SK-N-MC (cell line): Measurements from ENCODE around the gene ZNF384.

ENCODE experiments used
- DNase-seq: peaks from one replicate; pipeline ENCODE4 v3.0.0-alpha.2; 2011; ENCODE audit warnings: low read depth, low spot score
- H3K27ac ChIP-seq: fragments of 200-600 bp; sonication (generic); 2 replicates; pipeline ENCODE4 v1.5.1; 2016; ENCODE audit warnings: mixed run types
- H3K36me3 ChIP-seq: fragments of 200-600 bp; sonication (generic); 2 replicates; pipeline ENCODE4 v1.6.1; 2017; ENCODE audit warnings: antibody characterized with exemption, low read length, mixed read lengths; ENCODE audit not compliant: insufficient read depth
- H3K4me3 ChIP-seq: fragments of 200-600 bp; sonication (generic); 2 replicates; pipeline ENCODE4 v1.5.1; 2016
- H3K9ac ChIP-seq: fragments of 200-600 bp; sonication (generic); 2 replicates; pipeline ENCODE4 v1.8.0; 2017; ENCODE audit warnings: mixed run types, mixed read lengths; ENCODE audit not compliant: insufficient read length
- H3K9me3 ChIP-seq: fragments of 200-600 bp; sonication (generic); 2 replicates; pipeline ENCODE4 v1.6.1; 2017; ENCODE audit warnings: low read depth, mild to moderate bottlenecking, antibody characterized with exemption, low read length, moderate library complexity, mixed read lengths
- EZH2 ChIP-seq: fragments of 200-600 bp; sonication (generic); IDR thresholded peaks from one replicate; pipeline ENCODE4 v1.6.1; 2017; ENCODE audit warnings: antibody characterized with exemption
- FOXP2 ChIP-seq: optimal IDR thresholded peaks from 2 replicates; pipeline ENCODE3; 2011; ENCODE audit warnings: mild to moderate bottlenecking, moderate library complexity; ENCODE audit not compliant: insufficient read depth; ENCODE audit errors: extremely low read length, control extremely low read depth
- POLR2AphosphoS5 ChIP-seq: IDR thresholded peaks from 2 replicates; pipeline ENCODE4 v1.6.1; 2012; ENCODE audit warnings: mild to moderate bottlenecking, low read depth, low read length, borderline replicate concordance

Gene ZNF384

GRCh38 chr12:6688999-6689882 is at the start of gene ZNF384:
Gene ZNF384, minus strand, starts transcription at chr12:6689375. Its CDS starts 9,855 bp downstream, at chr12:6679520.
- peak; percentile 95 for DNase-seq
- H3K36me3 ChIP-seq: peaks cover 4% of the 10 kb centered on the region; the same call in 1 of the 2 replicates
- no peaks in the 10 kb centered on the region for H3K9me3 ChIP-seq
- peak within 1 kb of the TSS; percentile 91 for H3K4me3 ChIP-seq
- no peak for TF ChIP-seq EZH2
- peak; percentile 69 for TF ChIP-seq POLR2AphosphoS5
- TF ChIP-seq FOXP2: peak; percentile 94
- peak within 1 kb of the TSS; percentile 98 for H3K9ac ChIP-seq
- H3K27ac ChIP-seq: peak within 1 kb of the TSS; percentile 96

GRCh38 chr12:6736754-6737153 is 47.6 kb upstream of the ZNF384 start:
- no peak for TF ChIP-seq EZH2
- TF ChIP-seq FOXP2: no peak
- TF ChIP-seq POLR2AphosphoS5: no peak
- no peak overlapping the region for H3K9ac ChIP-seq
- no peak overlapping the region for H3K27ac ChIP-seq
- no peak overlapping the region for H3K4me3 ChIP-seq
- peaks cover 14% of the 10 kb centered on the region; the same call in 1 of the 2 replicates for H3K36me3 ChIP-seq
- DNase-seq: no peak
- no peaks in the 10 kb centered on the region for H3K9me3 ChIP-seq

- Histone ChIP-seq H3K27ac (0 out of 2 replicates have a peak overlapping the region, but pooled peaks have one; percentile 6), H3K9me3 (no peaks in the 10 kb centered on the region), H3K4me3 (no peak overlapping the region), H3K9ac (no peak overlapping the region), H3K36me3 (peaks cover 23% of the 10 kb centered on the region; the same call in 1 of the 2 replicates)
- DNase-seq: no peak
- TF ChIP-seq EZH2: no peak
- no peak for TF ChIP-seq FOXP2
- TF ChIP-seq POLR2AphosphoS5: no peak
Measured at GRCh38 chr12:6735448-6736191, 46.4 kb upstream of the ZNF384 start.

GRCh38 chr12:6734506-6735387 is 45.6 kb upstream of the ZNF384 start:
- Histone ChIP-seq H3K36me3 (peaks cover 31% of the 10 kb centered on the region), H3K9ac (no peak overlapping the region), H3K9me3 (no peaks in the 10 kb centered on the region), H3K4me3 (no peak overlapping the region), H3K27ac (no peak overlapping the region)
- TF ChIP-seq EZH2 (no peak), FOXP2 (no peak), POLR2AphosphoS5 (no peak)
- DNase-seq: no peak

- Histone ChIP-seq H3K27ac (no peak overlapping the region), H3K36me3 (peaks cover 54% of the 10 kb centered on the region), H3K4me3 (no peak overlapping the region), H3K9me3 (no peaks in the 10 kb centered on the region), H3K9ac (no peak overlapping the region)
- TF ChIP-seq POLR2AphosphoS5: no peak
- TF ChIP-seq FOXP2: no peak
- no peak for TF ChIP-seq EZH2
- no peak for DNase-seq
Measured at GRCh38 chr12:6730169-6730568, 41.0 kb upstream of the ZNF384 start.

- no peaks in the 10 kb centered on the region for H3K9me3 ChIP-seq
- no peak overlapping the region for H3K27ac ChIP-seq
- TF ChIP-seq POLR2AphosphoS5 (no peak), FOXP2 (no peak), EZH2 (no peak)
- H3K36me3 ChIP-seq: peaks cover 46% of the 10 kb centered on the region
- no peak overlapping the region for H3K4me3 ChIP-seq
- H3K9ac ChIP-seq: no peak overlapping the region
- no peak for DNase-seq
Measured at GRCh38 chr12:6729186-6729585, 40.0 kb upstream of the ZNF384 start.

GRCh38 chr12:6725350-6725749 is 36.2 kb upstream of the ZNF384 start:
- Histone ChIP-seq H3K9me3 (no peaks in the 10 kb centered on the region), H3K36me3 (peaks cover 32% of the 10 kb centered on the region), H3K9ac (no peak overlapping the region), H3K4me3 (no peak overlapping the region), H3K27ac (no peak overlapping the region)
- no peak for DNase-seq
- TF ChIP-seq EZH2 (no peak), POLR2AphosphoS5 (no peak), FOXP2 (no peak)

- H3K9ac ChIP-seq: peak overlapping the region; percentile 97
- peaks cover 23% of the 10 kb centered on the region; the same call in 1 of the 2 replicates for H3K36me3 ChIP-seq
- TF ChIP-seq EZH2 (no peak), POLR2AphosphoS5 (no peak), FOXP2 (peak; percentile 10)
- no peak for DNase-seq
- H3K4me3 ChIP-seq: peak overlapping the region; percentile 87
- no peaks in the 10 kb centered on the region for H3K9me3 ChIP-seq
- H3K27ac ChIP-seq: peak overlapping the region; percentile 79
Measured at GRCh38 chr12:6724409-6724797, 35.2 kb upstream of the ZNF384 start.
